DMS114 treated with DMSO at 0.1 percent for 48 hours (cell line): Measurements from ENCODE around the gene ZNF618.

ENCODE experiments used
- DNase-seq: peaks from one replicate; lab custom pipeline; 2025; ENCODE audit not compliant: unreplicated experiment; lab: John Stamatoyannopoulos, UW

The ZNF618 gene

GRCh38 chr9:114054191-114054690, 178.1 kb downstream of the ZNF618 start:
- DNase-seq, result no peak

- no peak for DNase-seq
Observed at GRCh38 chr9:114055061-114055460, 179.0 kb downstream of the ZNF618 start.

DNA sequence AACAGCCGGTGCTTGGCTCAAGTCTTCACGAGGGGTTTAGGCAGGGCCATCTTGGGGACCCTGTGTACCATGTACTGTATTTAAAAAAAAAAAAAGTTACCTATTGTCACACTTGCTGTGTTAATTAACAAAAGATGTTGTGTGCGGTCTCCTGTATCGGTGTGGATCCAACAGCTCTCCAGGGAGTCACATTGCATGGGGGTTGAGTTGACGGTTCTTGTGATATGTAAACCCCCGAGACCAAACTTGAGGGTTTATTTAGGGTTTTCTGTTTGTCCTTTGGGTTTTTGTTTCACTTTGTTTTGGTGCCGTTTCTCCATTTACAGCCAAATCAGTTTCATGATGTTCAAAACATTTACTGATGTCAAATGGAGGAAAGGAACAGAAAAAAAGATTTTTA, 179.8 kb downstream of the ZNF618 start:
- no peak for DNase-seq

DNA sequence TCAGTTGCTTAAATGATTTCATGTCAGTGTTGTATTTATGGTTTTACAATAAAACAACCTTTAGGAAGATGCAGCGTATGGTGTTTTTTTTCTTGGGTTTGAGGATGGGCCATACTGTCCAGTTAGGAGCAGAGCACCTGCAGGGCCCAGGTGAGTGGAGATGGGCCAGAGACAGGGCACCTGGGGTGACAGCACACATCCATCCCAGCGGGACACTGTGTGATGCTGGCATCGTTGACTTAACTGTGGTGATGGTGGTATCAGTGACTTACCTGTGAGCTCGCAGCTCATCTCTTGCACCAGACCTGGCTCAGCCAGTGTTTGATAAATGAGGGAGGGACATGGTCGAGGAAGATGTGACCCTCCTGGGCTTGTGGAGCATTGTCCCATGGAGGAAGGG, 180.4 kb downstream of the ZNF618 start:
- DNase-seq, result no peak

DNA sequence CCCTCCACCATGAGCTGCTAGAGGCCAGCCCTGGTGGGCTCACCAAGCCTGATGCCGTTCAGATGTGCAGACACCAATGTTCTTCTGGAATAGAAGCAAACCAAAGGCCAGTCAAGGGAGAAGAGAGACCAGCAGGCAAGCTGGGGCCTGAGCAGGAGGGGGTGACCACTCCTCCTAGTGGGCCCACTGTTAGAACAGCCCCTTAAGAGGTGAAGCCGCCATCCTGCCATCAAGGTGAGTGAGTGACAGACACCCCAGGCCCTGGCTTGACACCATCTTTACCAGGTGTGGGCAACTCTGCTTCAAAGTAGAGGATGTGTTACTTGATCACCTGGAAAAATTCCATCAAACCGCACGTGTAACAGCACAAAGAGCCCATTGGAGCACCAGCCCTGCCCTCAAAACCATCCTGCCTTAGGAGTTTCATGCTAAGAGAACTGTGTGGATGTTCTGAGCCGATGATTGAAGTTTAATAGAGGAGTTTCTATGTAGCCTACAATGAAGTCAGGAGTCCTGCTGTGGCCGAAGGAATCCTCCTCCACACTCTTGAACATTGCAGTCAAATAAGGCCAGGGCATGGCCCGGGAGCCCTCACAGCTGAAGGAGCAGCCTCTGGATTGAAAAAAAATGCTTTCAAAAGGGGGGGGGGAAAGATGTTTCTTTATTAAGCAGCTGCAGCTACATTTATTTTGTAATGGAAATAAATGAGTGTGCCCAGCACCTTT, 181.2 kb downstream of the ZNF618 start:
- DNase-seq, result no peak

GRCh38 chr9:114058688-114059046, 182.6 kb downstream of the ZNF618 start:
- no peak for DNase-seq

DNA sequence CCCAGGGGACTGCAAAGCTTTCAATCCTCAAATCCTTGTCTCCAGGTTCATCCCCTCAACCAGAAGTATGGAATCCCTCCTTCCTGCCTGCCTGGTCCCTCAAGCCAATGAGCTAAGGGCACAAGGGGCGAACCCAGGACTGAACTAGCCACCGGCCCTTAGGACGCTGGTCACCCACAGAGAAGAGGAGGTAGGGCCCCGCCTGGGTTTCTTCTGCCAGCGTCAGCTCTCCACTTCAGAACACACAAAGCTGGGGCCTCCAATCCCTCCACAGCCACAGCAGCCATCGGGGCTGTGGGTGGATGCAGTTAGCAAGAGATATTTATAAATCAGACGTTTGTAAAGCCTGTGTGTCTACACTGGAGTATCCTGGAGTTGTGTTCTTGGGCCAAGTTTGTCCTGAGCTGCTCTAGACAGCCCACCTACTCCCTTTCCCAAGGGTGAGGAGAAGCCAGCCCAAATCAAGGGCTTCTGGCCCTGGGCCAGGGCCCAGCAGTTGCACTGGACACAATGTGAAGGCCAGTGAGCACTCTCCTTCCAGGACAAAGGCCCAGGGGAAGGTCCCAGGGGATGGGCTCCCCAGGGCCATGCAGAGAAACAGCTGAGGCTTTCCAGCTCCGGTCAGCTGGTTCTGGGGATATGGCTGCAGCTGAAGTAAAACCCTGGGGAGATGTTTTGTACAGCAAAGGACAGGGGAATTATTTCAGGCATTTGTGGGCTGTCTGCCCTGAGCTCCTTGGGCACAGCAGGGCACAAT, 183.1 kb downstream of the ZNF618 start:
- DNase-seq, result no peak

DNA sequence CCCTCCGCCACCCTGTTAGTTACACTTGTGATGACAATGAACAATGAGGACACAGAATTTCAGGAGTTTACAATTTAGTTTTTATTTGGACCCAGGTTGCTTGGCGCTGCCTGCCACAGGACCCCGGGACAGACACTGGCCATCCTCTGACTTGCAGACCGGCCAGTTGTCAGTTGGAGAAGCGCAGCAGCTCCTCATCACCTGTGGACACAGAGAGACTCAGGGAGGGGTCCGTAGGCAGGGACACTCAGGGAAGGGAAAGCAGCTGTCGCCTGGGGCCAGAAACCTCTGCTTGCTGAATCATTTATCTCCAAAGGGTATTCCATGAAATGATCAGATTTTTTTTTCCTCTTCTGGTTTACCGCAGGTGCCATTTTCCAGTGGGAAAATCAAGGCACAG, 184.0 kb downstream of the ZNF618 start:
- DNase-seq, result no peak

DNA sequence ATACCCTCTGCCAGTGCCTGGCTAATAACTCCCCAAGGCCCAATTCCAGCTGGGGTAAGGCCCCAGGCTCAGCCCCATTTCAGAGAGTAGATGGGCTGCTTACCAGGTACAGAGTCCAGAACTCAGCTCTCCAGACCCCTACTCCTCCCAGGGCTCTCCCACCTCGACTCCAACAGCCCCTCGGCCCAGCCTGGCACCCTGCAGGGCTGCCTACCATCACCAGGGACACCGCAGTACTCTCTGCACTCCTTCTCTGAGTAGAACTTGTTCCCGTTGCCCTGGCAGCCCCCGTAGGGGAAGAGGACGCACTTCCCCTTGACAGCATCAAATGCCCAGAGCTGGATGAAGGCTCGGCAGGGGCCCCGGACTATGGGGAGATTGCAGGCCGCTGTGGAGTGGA, 184.6 kb downstream of the ZNF618 start:
- DNase-seq, result no peak

DNA sequence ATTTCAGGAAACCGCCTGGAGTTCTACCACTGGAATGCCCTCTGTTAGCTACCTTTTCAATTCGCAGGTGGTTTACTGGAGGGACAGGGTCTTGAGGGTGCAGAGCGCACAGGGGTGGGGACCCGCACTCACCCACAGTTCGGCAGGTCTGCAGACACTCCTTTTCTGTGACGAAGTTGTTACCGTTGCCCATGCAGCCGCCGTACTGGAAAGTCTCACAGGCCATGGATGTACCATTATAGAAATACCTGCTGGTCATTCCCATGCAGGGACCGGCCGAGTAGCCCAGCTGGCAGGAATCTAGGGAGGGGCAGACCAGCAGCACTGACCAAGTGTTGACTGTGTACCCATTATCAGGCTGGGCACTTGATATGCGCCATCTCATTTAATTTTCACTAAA, 185.2 kb downstream of the ZNF618 start:
- no peak for DNase-seq

DNA sequence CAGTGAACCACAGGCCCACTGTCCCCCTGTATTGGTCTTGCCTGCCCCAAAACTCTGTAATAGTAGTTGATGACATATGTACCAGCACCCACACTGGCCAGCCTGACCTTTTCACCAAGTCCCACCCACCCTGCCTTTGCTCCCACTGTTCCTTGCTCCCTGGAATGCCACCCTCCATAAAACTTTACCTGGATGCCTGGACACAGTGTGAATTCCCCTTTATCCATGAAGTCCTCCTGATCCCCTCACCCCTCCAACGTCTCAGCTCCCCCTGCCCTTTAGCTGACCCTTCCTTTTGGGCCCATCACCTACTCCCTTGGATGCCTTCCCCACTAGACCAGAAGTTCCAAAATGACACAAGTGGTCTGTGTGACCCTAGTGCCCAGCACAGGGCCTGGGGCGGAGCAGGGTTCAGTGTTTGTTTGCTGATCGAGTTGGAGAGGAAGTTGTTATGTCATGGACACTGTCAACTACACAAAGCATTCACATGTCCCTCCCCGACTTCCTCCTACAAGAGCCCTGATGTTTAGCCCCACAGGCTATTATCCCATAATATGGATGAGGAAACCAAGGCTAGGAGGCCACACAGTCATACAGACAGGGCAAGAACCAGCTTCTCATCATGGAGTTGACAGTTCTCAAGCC, 185.8 kb downstream of the ZNF618 start:
- DNase-seq, result no peak

GRCh38 chr9:114065304-114065703, 189.2 kb downstream of the ZNF618 start:
- DNase-seq, result no peak

GRCh38 chr9:114069476-114070187, 193.5 kb downstream of the ZNF618 start:
- no peak for DNase-seq

DNA sequence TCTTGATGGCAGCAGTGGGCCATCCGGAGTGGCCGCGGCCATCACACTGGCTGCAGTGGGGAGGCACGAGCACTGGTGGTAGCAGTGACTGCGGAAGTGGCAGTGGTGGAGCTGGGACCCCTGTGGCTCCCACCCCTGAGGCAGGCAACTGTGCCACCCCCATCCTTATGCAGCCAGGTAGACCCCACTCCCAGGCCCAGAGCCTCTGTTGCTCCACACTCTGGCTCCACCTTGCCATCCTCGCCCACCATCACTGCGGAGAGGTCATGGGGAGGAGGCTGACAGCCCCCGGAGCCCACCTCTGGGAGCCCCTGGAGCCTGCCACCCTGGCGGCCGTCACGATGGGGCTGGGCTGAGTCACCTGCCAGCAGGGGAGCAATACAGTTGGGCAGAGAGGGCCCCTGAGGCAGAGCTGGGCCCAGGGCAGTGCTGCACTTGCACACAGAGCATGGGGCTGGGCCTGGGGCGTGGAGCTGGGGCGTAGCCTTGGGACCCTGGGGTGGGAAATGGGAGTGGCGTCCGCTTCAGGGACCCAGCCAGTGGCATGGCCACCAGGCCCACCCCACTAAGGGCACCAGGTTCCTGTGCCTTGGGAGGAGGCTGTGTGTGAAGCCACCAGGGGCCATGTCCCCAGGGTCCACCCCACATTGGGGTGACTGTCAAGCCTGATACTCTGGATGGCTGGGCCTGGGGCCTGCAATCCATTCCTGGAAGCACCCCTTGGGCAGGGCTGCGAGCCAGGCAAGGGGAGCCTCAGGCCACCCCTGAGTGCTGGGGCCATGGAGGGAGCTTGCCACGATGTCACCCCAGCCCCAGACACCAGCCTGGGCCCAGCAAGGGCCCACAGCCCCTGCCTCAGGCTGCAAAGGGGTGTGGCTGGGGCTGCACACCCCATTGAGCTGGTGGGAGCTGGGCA, 194.3 kb downstream of the ZNF618 start:
- no peak for DNase-seq

DNA sequence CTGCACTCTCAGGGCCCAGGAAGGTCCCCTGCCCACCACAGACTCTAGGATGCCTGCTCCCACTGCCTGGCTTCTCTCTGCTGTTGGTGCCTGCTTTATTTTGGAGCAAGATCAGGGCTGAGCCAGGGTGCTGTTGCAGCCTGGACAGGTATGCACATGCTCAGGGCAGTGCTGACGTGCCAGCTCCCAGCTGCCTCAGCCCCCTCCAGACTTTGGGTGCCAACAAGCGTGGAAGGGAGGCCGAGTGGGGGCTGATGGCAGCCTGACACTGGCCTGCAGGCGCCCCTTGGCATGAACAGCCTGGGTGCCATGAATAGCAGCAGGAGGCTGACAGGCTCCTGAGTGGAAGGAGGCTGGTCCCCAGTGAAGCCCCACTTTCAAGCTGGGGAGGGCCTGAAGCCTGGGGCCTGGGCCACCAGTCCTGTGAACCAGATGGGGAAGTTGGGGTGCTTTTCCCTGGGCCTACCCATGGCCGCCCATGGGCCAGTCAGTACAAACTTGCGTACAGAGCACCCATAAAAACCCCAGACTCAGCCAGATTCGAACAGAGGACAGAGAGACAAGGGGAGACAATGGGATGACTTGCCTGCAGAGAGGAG, 195.2 kb downstream of the ZNF618 start:
- DNase-seq, result no peak

GRCh38 chr9:114072184-114073140, 196.4 kb downstream of the ZNF618 start:
- DNase-seq, result no peak

DNA sequence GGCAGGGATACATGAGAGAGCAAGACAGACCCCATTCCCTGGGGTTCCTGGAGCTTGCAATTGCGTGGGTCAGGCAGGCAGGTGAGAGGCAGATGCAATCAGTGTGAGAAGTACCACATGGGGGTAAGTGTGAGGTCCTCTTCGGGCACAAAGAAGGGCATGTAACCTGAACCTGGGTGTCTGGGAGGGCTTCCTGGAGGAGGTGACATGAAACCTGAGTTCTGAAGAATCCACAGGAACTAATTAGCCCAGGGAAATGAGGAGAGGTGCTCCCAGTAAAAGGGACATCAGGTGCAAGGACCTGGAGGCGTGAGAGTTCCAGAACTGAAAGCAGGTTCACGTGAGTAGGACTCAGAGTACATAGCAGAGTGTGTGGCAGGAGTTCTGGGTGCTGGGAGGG, 199.5 kb downstream of the ZNF618 start:
- no peak for DNase-seq

DNA sequence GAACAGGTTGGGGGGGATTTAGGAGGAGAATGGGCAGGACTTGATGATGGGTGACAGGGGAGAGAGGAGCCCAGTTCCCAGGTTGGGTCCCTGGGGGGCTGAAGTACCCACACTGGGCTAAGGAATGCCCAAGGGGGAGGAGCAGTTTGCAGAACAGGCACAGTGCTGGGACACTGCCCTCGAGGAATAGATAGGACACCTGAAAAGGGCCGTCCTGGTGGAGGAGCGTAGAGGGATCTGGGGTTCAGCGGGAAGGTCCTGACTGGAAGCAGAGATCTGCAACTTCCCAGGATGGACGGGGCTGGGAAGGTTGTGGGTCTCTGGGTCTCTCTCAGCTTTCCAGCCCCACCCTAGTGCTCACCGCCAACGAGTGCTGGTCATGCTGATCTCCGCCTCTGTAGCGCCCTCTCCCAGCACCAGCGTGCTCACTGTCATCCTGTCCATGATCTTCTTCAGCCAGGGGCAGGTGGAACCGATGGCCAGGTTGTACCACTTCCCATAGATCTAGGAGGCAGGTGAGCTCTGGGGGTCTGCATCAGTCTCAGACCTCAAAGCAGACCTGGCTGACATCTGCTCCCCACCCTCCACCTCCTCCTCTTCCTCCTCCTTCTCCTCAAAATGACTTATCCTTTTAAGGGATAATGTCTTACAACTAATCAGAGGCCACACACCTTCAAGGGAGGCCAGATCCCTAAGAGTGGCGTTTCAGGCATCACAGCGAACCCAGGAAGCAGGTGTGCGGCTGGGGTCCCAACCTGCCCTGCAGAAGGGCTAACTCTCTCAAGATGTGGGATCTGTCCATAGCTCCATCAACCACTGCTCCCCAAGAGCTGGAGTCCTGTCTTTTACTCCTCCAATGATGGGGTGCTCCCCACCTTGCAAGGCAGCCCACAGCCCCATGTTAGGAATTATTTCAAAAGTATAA, 200.4 kb downstream of the ZNF618 start:
- DNase-seq, result no peak
